Fibroblast of gingiva (primary cell): ENCODE measurements around the gene ARHGEF5.
"Not testable (repeated sequence)": the region's sequence is repeated elsewhere in the genome, so short reads cannot be mapped to it uniquely, and the experiment has no call there.

ENCODE experiments used
- DNase-seq: peaks from one replicate; pipeline ENCODE4 v3.0.0-alpha.2; 2011; ENCODE audit warnings: low read depth

The ARHGEF5 gene

GRCh38 chr7:144355176-144355822 is at the start of gene ARHGEF5:
TSS of gene ARHGEF5 (plus strand) at chr7:144355402. CDS start at chr7:144362670, 7,268 bp downstream.
- DNase-seq = not testable (repeated sequence)

- not testable (repeated sequence) for DNase-seq
These were observed 45.5 kb upstream of the ARHGEF5 start for GRCh38 chr7:144309702-144310101.

GRCh38 chr7:144311218-144311617 is 44.0 kb upstream of the ARHGEF5 start:
- DNase-seq = not testable (repeated sequence)

- not testable (repeated sequence) for DNase-seq
These were observed 43.2 kb upstream of the ARHGEF5 start, which contains the start of gene OR2A1 for GRCh38 chr7:144311872-144312469. TSS of gene OR2A1 (plus strand) at chr7:144312419. CDS start at chr7:144318125, 5,706 bp downstream.

- DNase-seq = not testable (repeated sequence)
These were observed 37.7 kb upstream of the ARHGEF5 start for GRCh38 chr7:144317537-144317936.

GRCh38 chr7:144319547-144319946 is 35.7 kb upstream of the ARHGEF5 start:
- not testable (repeated sequence) for DNase-seq

- DNase-seq = not testable (repeated sequence)
These were observed 33.5 kb upstream of the ARHGEF5 start for GRCh38 chr7:144321677-144322206.

GRCh38 chr7:144323359-144323758 is 31.8 kb upstream of the ARHGEF5 start:
- DNase-seq = not testable (repeated sequence)

GRCh38 chr7:144325868-144326267 is 29.3 kb upstream of the ARHGEF5 start:
- DNase-seq = not testable (repeated sequence)

GRCh38 chr7:144330044-144330443 is 25.2 kb upstream of the ARHGEF5 start:
- not testable (repeated sequence) for DNase-seq

GRCh38 chr7:144331221-144331995 is 23.8 kb upstream of the ARHGEF5 start:
- DNase-seq = not testable (repeated sequence)

- peak; percentile 0 for DNase-seq
These were observed 23.3 kb upstream of the ARHGEF5 start for GRCh38 chr7:144331996-144332288.

- not testable (repeated sequence) for DNase-seq
These were observed 6.6 kb upstream of the ARHGEF5 start for GRCh38 chr7:144348625-144349024.

GRCh38 chr7:144351667-144352066 is 3.5 kb upstream of the ARHGEF5 start:
- DNase-seq = not testable (repeated sequence)

- not testable (repeated sequence) for DNase-seq
These were observed 983 bp downstream of the ARHGEF5 start for GRCh38 chr7:144356185-144356584.

- not testable (repeated sequence) for DNase-seq
These were observed 1.7 kb downstream of the ARHGEF5 start for GRCh38 chr7:144356860-144357259.

- DNase-seq = not testable (repeated sequence)
These were observed 6.9 kb downstream of the ARHGEF5 start for GRCh38 chr7:144362061-144362460.

- not testable (repeated sequence) for DNase-seq
These were observed 10.3 kb downstream of the ARHGEF5 start for GRCh38 chr7:144365523-144365922.

GRCh38 chr7:144367250-144367649 is 12.0 kb downstream of the ARHGEF5 start:
- DNase-seq = not testable (repeated sequence)

- DNase-seq = not testable (repeated sequence)
These were observed 14.0 kb downstream of the ARHGEF5 start for GRCh38 chr7:144369221-144369620.

- DNase-seq = no peak
These were observed 23.4 kb downstream of the ARHGEF5 start for GRCh38 chr7:144378651-144379050.

GRCh38 chr7:144379776-144380384 is 24.7 kb downstream of the ARHGEF5 start:
- no peak for DNase-seq
